GM18526 (cell line): ENCODE measurements around the gene EFHC1.

Experiments used
- POLR2A ChIP-seq: IDR thresholded peaks from 3 replicates; pipeline ENCODE4 v1.6.1; 2011; ENCODE audit not compliant: insufficient read length; ENCODE audit errors: extremely low read depth

The EFHC1 gene

DNA sequence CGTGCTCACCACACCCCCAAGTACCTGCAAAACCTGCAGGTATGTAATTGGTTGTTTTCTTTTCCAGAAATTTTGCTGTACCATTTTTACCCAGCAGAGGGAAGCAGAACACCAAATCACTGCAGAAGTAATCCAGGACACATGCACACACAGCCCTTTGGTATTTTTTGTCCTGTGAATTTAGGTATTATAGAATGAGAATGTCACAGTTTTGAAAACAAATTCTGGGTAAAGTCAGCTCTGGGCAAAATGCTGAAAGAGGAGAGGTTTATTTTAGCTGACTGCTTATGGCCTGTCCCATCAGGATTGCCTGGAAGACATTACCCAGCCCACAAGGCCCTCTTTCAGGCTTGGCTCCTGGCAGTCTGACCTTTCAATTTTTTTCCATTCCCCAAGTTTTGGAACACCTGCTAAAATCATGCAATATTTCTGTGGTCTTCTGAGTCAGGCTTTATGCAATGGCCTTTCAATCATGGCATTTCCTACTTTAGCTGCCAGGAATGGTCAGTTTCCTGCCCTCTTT is 3.5 kb upstream of the EFHC1 start:
- no peak for TF ChIP-seq POLR2A

DNA sequence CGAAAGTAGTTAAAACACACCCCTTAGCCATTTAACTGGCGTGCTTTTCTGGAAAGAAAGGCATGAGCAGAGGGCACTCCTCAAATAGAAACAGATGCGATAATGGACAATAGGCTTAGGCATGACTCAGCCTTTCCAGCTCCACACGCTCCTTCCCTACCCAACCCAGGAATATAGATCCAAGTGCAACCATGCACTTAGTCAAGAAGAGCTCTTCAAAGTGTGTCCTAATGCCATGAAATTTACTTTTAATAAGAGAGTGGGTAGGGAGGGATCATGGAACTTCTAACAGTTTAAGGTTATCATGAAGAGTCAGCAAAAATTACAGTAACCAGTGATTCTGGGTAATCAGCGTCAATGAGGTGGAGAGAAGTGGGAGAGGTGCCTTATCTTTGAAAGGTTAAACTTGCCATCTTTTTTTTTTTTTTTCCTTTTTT is 2.4 kb upstream of the EFHC1 start:
- no peak for TF ChIP-seq POLR2A

DNA sequence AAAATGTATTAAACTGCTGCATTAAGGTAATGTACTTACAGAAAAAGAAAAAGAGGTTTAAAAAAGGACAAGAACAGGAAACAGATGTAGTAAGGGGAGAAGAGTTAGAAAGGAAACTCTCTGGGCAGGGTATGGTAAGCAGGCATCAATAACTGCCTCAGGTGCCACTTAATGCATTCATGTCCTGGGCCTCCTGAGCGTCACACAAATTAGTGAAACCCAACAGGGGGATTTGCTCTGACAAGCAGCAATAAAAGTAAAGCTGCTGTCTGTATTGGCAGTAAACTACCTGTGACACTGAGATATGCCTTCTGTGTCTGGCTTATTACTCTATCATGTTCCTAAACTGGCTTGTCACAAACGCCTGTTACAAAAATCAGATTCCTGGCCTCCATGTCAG is 1.5 kb upstream of the EFHC1 start:
- no peak for TF ChIP-seq POLR2A

DNA sequence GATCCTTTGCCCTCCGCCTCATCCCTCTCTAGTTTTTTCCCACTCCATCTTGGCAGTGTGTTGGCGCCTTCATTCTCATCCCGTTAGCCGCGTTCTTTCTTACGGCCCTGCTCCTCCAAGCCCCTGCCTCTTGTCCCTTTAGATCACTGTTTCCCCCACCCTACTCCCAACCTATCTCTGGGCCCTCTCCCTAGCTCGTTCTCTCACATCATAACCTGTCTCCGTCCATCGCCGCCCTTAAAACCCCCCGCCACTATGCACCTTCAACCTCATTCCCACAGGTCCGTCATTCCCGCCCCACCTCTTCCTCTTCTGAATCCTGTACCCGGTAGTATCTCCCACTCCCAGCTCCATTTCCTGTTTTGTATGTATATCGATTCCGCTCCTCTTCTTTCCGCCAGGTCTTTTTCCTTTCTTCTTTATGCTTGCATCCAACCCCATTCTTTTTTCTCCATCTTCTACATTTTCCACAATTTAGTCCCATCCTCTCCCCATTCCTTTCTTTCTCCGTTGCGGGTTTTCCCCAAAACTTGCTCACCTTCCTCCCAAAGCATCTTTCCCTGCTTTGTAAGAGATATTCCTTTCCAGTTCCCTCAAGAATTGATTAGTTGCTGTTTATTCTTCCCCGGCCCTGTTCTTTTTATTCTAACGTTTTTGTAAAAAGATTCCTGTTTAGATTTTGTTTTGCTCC is 671 bp downstream of the EFHC1 start:
- TF ChIP-seq POLR2A = no peak

DNA sequence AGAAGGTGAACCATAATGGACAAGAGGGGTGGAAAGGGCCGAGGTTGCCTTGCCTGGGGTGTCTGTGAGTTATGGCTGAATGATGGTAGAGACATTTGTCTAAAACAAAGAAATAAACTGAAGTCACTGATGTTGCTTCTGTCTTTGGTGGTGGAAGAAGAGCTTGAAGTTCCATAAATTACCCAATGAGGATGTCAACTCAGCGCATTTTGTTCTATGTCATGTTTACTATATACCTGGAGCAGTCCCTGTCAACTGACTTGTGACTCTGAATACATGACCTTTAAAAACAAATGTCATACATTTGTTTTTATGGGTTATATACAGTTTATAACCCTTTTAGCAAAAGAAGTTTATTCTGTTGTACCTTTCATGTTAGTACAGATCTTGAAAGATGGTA is 2.0 kb downstream of the EFHC1 start:
- TF ChIP-seq POLR2A = no peak

DNA sequence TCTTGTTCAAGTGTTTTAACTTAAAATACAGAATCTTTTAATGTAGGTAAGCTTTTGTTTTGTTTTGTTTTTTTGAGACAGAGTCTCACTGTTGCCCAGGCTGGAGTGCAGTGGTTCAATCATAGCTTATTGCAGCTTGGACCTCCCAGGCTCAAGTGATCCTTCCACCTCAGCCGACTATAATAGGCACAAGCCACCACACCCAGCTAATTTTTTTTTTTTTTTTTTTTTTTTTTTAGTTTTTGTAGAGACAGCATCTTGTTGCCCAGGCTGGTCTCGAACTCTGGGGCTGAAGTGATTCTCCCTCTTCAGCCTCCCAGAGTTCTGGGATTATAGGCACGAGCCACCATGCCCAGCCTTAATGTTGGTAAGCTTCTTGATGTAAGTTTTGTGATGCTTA is 3.3 kb downstream of the EFHC1 start:
- TF ChIP-seq POLR2A = no peak

DNA sequence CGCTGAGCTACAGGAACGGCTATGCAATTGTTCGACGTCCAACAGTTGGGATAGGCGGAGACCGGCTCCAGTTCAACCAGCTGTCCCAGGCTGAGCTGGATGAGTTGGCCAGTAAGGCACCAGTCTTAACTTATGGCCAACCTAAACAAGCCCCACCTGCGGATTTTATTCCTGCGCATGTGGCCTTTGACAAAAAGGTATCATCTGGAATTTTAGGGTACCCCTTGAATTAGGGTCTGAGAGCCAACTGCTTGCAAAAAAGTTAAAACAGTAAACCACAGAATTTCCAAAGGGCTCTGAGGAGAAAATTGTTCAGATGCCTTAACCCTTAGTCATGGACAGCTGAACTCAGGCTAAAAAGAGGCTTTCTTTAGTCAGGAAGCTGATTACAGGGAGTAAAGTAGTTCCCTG is 3.8 kb downstream of the EFHC1 start:
- no peak for TF ChIP-seq POLR2A

DNA sequence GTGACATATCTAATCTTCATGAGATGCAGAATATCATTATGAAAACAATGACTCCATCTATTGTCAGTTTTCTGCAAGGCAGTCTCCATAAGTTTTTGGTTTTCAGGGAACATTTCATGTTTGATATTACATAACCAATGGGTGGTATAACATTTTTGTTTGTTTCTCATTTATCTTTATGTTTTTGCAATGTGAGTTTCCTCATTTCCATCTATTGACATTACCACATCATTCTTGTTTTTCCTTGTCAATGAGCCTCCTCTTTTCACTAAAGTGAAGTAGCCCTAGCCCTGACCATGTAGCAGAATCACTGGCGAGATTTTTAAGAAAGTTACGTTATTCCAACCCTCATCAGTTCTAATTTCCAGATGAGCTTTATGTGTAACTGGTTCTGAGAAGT is 4.4 kb downstream of the EFHC1 start:
- TF ChIP-seq POLR2A = no peak

DNA sequence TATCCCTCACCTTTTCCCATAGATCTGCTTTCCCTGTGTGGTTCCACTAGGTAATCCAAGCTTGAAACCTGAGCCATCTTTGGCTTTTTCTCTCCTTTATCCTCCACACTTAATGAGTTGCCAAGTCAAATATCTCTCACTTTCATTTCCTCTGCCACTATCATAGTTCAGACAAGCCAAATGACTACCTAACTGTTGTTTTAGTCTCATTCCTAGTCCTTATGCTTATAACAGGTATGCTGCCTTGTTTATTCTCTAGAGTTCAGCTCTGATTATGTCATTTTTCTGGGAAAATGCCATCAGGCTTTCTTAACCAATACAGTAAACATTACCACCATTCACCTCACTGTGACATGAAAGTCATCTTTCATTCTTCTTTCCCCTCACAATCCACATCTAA is 6.5 kb downstream of the EFHC1 start:
- TF ChIP-seq POLR2A = no peak

DNA sequence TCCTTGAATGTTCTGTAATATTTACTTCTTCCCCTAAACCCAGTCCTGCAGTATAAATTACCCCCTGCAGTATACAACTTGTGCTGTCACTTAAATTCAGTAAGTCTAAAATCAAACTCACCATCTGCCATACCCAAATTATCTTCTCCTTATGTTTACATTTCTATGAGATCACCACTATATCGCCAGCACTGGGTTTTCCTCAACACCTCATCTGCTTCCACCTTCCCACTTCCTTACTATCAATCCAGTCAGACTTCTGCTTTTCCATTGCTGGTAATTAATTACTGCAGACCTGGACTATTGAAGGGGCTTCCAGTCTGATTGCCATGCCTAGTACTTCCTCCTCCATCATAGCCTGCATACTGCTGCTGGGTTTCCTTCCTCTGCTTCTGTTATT is 15.2 kb downstream of the EFHC1 start:
- no peak for TF ChIP-seq POLR2A

DNA sequence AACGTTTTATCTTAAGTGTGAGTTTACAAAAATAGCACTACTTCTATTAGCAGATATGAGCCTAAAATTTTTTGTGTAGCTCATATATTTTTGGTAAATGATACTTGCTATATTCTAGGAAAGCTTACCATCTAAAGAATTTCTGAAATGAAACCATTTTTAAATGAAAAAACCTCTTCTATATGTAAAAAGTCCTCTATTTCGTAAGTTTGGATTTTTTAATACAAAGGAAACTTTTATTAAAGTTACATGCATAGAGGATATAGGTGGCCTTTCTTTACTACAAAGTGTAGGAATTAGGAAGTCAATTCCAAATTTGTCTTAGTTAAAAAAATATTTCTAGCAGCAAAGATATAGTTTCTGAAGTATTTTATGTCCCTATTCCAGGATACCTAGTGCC is 18.8 kb downstream of the EFHC1 start:
- TF ChIP-seq POLR2A = no peak

DNA sequence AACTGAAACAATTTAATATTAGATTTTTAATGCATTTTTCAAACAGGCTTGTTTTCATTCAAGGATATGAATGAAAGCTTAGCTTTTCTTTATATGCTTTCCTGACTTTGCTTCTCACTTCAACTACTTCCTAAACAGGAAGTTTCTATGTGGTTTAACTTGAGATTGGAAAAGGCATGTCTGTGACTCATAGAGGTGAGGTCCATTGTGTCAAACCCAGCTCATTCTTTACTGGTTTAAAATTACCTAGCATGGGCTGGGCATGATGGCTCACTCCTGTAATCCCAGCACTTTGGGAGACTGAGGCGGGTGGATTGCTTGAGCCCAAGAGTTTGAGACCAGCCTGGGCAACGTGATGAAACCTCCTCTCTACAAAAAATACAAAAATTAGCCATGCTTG is 34.4 kb downstream of the EFHC1 start:
- no peak for TF ChIP-seq POLR2A

DNA sequence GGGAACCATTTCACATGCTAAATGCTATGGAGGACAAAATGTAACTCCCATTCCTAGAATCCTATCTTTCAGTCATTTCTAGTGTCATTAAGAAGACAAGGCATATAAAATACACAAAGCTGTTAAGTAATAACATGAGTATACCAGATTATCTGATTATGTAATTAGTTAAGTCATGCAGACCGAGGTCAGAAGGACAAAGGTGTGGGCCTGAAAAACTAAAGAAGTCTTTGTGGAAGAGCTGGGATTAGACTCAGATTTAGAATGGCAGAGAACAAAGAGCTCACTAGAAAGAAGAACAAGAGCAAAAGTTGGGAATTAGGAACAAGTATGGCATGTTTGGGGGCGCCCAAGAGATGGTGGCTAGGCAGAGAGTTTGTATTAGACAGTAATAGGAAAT is 37.0 kb downstream of the EFHC1 start:
- TF ChIP-seq POLR2A = no peak

DNA sequence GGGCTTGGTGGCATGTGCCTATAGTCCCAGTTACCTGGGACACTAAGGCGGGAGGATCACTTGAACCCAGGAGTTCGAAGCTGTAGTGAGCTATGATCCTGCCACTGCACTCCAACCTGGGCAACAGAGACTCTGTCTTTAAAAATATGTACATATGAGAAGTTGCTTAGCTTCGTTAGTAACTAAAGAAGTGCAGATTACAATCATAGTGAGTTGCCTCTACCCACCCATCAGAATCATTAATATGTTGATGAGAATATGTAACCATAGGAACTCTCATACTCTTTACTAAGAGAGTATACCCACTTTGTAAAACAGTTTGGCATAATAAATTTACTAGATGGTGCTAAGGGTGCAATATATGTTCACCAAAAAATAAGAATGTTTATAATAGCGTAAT is 54.0 kb downstream of the EFHC1 start:
- TF ChIP-seq POLR2A = no peak

DNA sequence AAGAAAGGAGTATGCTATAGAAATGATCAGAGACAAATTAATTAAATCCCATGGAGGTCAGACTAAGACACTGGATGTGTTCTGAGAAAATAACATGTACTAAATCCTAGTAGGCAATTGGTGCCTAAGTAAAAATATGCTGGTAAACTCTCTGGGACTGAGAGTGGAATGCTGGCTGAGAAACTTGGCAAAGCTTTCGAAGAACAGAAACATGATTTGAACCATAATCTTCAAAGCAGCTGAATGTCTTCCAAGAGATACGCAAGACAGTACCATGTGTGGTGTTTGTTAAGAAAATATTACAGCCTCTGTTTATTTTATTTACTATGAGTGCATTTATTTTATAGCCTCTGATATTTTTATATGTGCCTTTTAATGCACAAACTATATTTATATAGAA is 55.2 kb downstream of the EFHC1 start:
- TF ChIP-seq POLR2A = no peak

DNA sequence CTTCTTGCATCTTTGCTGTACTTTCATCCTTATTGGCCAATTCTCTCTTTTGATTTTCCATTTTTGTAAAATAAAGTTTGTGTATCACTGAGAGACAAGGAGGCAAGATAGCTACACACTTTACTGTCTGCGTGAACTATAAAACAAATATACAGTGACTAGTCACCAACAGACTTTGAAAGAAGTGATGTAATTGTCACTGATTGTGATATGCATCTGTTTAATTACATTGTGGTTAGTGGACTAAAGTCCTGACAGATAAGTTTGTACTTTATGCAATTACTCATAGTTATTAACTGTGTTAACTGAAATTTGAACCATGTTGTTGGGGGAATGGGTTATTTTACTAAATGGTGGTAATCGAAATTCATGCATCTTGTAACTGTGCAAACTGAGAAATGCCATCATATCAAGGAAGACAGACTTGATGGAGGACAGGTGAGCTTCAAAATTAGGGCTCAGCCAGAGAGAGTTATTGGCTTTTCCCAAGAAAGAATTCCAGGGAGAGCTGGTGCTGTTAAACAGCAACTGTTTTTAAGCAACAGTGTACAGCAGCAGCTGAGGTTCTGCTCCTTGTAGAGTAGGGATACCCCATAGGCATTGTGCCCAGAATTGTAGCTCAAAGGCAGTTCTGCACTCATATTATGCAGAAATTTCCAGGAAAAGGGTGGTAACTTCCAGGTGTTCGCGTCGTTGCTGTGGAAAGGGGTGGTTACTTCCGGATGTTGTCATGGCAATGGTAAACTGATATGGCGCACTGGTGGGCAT is 62.9 kb downstream of the EFHC1 start:
- no peak for TF ChIP-seq POLR2A

DNA sequence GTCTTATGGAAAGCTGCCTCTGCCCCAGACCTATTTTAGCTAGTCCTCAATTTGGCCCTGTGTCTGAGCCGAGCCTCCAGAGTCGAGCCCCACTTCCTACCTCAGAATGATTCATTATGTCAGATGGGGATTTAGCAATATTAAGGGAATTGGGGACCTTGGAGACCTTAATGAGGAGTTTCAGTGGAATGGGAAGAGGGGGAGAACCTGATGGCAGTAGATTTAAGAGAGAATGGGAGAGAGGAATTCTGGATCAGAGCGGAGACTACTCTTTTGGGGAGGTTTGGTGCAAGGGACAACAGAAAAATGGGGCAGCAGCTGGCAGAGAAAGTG is 63.5 kb downstream of the EFHC1 start:
- no peak for TF ChIP-seq POLR2A

DNA sequence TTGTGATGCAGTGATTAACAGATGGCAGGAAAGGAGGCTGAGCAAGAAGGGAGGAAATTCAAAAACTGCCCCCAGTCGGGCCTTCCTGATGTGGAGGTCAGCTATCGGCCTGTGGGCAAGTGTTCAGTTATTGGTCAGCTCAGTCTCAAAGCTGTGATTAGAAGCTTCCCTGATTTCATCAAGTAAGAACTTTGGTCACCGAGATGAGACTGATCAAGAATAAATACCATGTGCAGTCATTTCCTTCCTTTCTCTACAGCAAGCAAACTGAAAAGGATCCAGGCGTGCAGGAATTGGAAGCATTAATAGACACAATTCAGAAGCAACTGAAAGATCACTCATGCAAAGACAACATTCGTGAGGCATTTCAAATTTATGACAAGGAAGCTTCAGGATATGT is 69.7 kb downstream of the EFHC1 start:
- TF ChIP-seq POLR2A = no peak
